ENCODE results near the gene CNTN2. TPM values are rescaled to one million over a fixed set of nuclear protein-coding genes. Genes with fewer than 3 reads are reported as not detected.

Gene CNTN2
- total and polyA plus RNA-seq, 5 donors = 0.78 to 1.8 (median 1.4) TPM

DNA sequence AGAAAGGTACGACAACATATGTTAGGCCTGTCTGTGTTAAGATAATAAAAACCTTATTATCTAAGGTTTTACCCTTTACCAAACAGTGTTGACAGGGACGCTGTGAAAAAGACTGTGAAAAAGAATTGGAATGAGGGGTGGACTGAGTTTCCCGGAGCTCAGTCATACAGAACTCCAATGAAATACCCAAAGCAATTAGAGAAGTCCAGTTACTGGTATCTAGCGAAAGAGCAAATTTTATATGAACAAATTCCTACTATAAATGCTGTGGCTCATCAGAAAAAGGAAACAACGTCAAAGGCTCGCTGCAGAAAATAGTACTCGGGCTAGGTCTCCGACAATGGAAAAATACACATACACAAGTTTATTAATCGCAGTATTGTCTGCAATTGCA, 79.5 kb downstream of the CNTN2 start:
- H3K9me3 ChIP-seq (ENCODE audit: control insufficient read depth, low read length) = no peaks in the 10 kb centered on the region
- intact Hi-C loops (cut with DNase I) = loop anchor here in 2 of 4 donors (5.0 kb wide), 1 partner anchor 135 kb away; no protein-coding TSS in a partner anchor
- H3K4me1 ChIP-seq (ENCODE audit: control insufficient read depth, insufficient read depth, low read length) = no peaks in the 10 kb centered on the region
- peak overlapping the region; percentile 96 for H3K4me3 ChIP-seq (ENCODE audit: low read length)
- no peaks in the 10 kb centered on the region for H3K27me3 ChIP-seq (ENCODE audit: control insufficient read depth, insufficient read depth)
- H3K27ac ChIP-seq (ENCODE audit: low read length) = peak overlapping the region; percentile 73
- 25% methylated on average over 9 of the region's 9 CpGs for WGBS
- ATAC-seq (peak; percentile 2 to 10), DNase-seq (no peak)

DNA sequence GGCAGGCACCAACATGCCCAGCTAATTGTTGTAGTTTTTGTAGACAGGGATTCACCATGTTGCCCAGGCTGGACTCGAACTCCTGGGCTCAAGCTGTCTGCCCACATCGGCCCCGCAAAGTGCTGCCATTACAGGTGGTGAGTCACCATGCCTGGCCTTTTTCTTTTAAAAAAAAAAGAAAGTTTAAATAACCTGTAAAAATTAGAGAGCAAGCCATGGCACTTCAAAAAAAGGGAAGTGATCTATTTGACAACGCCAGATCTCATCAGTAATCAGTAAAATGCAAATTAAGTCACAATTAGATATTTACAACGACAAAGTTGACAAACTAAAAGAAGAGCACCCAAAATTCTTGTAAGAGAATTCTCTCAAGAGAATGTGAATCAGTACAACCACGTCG, 81.7 kb downstream of the CNTN2 start:
- DNase-seq = no peak
- Histone ChIP-seq H3K27me3 (ENCODE audit: control insufficient read depth, insufficient read depth) (no peaks in the 10 kb centered on the region), H3K27ac (ENCODE audit: low read length) (no peak overlapping the region), H3K4me1 (ENCODE audit: control insufficient read depth, insufficient read depth, low read length) (no peaks in the 10 kb centered on the region), H3K9me3 (ENCODE audit: control insufficient read depth, low read length) (no peaks in the 10 kb centered on the region), H3K4me3 (ENCODE audit: low read length) (no peak overlapping the region)
- ATAC-seq = no peak
- intact Hi-C loops (cut with DNase I) = loop anchor here in 2 of 4 donors (5.0 kb wide), 1 partner anchor 133 kb away; no protein-coding TSS in a partner anchor
- 84% methylated on average over 7 of the region's 7 CpGs for WGBS

DNA sequence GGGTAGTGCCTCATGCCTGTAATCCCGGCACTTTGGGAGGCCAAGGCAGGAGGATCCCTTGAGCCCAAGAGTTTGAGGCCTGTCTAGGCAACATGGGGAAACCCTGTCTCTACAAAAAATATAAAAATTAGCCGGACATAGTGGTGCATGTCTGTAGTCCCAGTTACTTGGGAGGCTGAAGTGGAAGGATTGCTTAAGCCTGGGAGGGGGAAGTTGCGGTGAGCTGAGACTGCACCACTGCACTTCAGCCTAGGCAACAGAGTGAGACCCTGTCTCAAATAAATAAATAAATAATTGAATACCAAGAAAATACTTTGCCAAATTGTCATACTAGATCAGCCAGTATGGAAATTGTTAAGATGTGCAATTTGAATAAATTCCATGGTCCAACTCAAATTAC, 84.6 kb downstream of the CNTN2 start:
- DNase-seq (no peak), ATAC-seq (no peak)
- Histone ChIP-seq H3K9me3 (ENCODE audit: control insufficient read depth, low read length) (no peaks in the 10 kb centered on the region), H3K27ac (ENCODE audit: low read length) (no peak overlapping the region), H3K4me1 (ENCODE audit: control insufficient read depth, insufficient read depth, low read length) (peaks cover 2% of the 10 kb centered on the region), H3K27me3 (ENCODE audit: control insufficient read depth, insufficient read depth) (no peaks in the 10 kb centered on the region), H3K4me3 (ENCODE audit: low read length) (no peak overlapping the region)
- intact Hi-C loops (cut with DNase I) = no loop called here
- 89% methylated on average over 3 of the region's 3 CpGs for WGBS

Other genes starting within 250 kb of the CNTN2 start
- 10 to 100 TPM; 59.5 to 94.2 (median 67.1) TPM for gene NFASC, start 172.3 kb upstream of the CNTN2 start, total RNA-seq
- 44.2 TPM for gene NFASC, start 172.3 kb upstream of the CNTN2 start, polyA plus RNA-seq
- gene TMEM81, start 41.2 kb downstream of the CNTN2 start, total RNA-seq = 1 to 10 TPM; 1.6 to 3.5 (median 2.8) TPM
- gene TMEM81, start 41.2 kb downstream of the CNTN2 start, polyA plus RNA-seq = 2.6 TPM
- gene RBBP5, start 78.8 kb downstream of the CNTN2 start, total RNA-seq = 10 to 100 TPM in 3 of 4 donors, 1 to 10 TPM in 1; 9.9 to 13.1 (median 11.7) TPM
- gene RBBP5, start 78.8 kb downstream of the CNTN2 start, polyA plus RNA-seq = 5.4 TPM
- 10 to 100 TPM in 1 of 4 donors, 1 to 10 TPM in 3; 7.9 to 10.1 (median 8.6) TPM for gene DSTYK, start 168.5 kb downstream of the CNTN2 start, total RNA-seq
- 4.9 TPM for gene DSTYK, start 168.5 kb downstream of the CNTN2 start, polyA plus RNA-seq
- gene TMCC2, start 184.7 kb downstream of the CNTN2 start, total RNA-seq = 10 to 100 TPM in 3 of 4 donors, 1 to 10 TPM in 1; 6.5 to 15.9 (median 13.2) TPM
- gene TMCC2, start 184.7 kb downstream of the CNTN2 start, polyA plus RNA-seq = 15.7 TPM

Measured in right cardiac atrium (tissue), 5 donors.